PC-3 (cell line): ENCODE data around the gene VWA8.

Experiments used
- EZH2 ChIP-seq: fragments of 300-600 bp; sonication (generic); IDR thresholded peaks from one replicate; pipeline ENCODE4 v1.6.1; 2017; ENCODE audit warnings: antibody characterized with exemption, mild to moderate bottlenecking, low read length; ENCODE audit not compliant: unreplicated experiment
- EZH2phosphoT487 ChIP-seq: fragments of 300-600 bp; sonication (generic); IDR thresholded peaks from 2 replicates; pipeline ENCODE4 v1.6.1; 2018; ENCODE audit warnings: mild to moderate bottlenecking, antibody characterized with exemption, low read length, borderline replicate concordance
- TF ChIP-seq, protein P1 (sequence below): fragments of 300-600 bp; sonication (generic); conservative IDR thresholded peaks from 2 replicates; pipeline ENCODE4 v1.5.1; 2017; ENCODE audit warnings: antibody characterized with exemption, low read depth, mild to moderate bottlenecking, low read length

DNA sequence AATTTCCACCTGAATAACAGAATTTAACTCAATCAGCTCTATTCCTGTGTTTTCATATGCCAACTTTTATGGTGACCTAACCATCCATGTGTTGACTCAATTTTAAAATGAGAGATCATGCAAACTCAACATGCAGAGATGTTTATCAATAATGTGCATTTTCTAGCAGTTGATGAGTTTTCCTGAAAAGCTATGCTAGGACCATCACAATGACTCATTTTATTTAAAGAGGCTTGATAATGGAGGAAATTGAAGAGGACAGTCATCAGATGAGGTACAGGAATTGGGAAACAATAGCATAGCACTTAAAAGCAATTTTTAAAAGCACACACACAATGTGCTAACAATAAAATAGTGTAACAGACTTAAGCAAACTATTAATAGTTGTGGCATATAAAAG lies 127.1 kb downstream of the VWA8 start:
- TF ChIP-seq, protein P1, sequence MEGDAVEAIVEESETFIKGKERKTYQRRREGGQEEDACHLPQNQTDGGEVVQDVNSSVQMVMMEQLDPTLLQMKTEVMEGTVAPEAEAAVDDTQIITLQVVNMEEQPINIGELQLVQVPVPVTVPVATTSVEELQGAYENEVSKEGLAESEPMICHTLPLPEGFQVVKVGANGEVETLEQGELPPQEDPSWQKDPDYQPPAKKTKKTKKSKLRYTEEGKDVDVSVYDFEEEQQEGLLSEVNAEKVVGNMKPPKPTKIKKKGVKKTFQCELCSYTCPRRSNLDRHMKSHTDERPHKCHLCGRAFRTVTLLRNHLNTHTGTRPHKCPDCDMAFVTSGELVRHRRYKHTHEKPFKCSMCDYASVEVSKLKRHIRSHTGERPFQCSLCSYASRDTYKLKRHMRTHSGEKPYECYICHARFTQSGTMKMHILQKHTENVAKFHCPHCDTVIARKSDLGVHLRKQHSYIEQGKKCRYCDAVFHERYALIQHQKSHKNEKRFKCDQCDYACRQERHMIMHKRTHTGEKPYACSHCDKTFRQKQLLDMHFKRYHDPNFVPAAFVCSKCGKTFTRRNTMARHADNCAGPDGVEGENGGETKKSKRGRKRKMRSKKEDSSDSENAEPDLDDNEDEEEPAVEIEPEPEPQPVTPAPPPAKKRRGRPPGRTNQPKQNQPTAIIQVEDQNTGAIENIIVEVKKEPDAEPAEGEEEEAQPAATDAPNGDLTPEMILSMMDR: no peak
- TF ChIP-seq EZH2 (no peak), EZH2phosphoT487 (no peak)
